ENCODE data around the gene LRMDA. TPM values are rescaled to one million over a fixed set of nuclear protein-coding genes. Genes with fewer than 3 reads are reported as not detected.

The LRMDA gene
- total and polyA plus RNA-seq, 10 of the 15 experiments (the other 5 are each of a cell fraction or from before 2014, with no cell fraction given): 0.07 to 0.54 (median 0.29) TPM; not detected in 4

DNA sequence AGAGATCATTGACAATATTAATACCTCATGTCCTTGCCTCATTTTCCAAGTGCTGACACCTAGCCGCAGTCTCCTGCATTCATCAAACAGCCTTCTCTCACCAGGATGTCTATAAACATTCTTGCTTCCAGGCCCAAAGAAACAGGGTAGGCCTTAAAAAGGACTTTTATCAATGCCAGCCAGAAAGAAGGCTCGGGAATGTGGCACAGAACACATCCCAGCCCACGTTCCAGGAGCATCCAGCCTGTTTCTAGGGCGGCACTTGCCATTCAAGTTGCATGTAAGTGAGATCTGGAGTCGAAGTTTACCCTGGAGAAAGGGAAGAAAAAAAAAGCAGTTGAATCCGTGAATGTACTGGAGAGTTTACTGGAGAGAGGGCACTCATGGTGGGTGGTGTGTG is 1123.1 kb downstream of the LRMDA start:
- H3K4me3 ChIP-seq: no peak overlapping the region
- H3K79me2 ChIP-seq (ENCODE audit: control insufficient read depth, insufficient read depth, low read length): no peaks in the 10 kb centered on the region
- H3K9me3 ChIP-seq (replicated peaks; ENCODE audit: control insufficient read depth, insufficient read depth, low read length): no peaks in the 10 kb centered on the region
- DNase-seq (ENCODE audit: low read depth, low spot score): no peak
- WGBS (ENCODE audit: insufficient coverage, insufficient replicate concordance, low lambda C conversion rate, missing lambda C conversion rate): 20% methylated on average over 6 of the region's 6 CpGs
- intact Hi-C loops (cut with micrococcal nuclease; ENCODE audit: unreplicated experiment) (no loop called here), in situ Hi-C loops (cut with MboI) (no loop called here)
- no peak overlapping the region for H3K9ac ChIP-seq (ENCODE audit: control insufficient read depth, insufficient read depth, low read length)
- ChIA-PET POLR2A (no interaction called here), RAD21 (ENCODE audit: unreplicated experiment) (no interaction called here), SMC1A (ENCODE audit: uncharacterized antibody, unreplicated experiment) (interaction anchor here (1.3 kb wide), 1 partner anchor 8 kb away, joined by 4 read pairs; no protein-coding TSS in a partner anchor), CTCF (interaction anchor here (0.5 kb wide), 1 partner anchor 435 kb away, joined by 4 read pairs; no protein-coding TSS in a partner anchor)
- ATAC-seq: no peak
- H3K27me3 ChIP-seq (replicated peaks in 1 of 2; ENCODE audit: control insufficient read depth in 2 of 2, insufficient read depth in 2 of 2, low read length in 1 of 2): no peaks in the 10 kb centered on the region
- BruUV-seq (replicated peaks): no TSS peak
- H4K20me1 ChIP-seq (ENCODE audit: control insufficient read depth, insufficient read depth): no peaks in the 10 kb centered on the region
- H3K4me1 ChIP-seq (ENCODE audit: control insufficient read depth, insufficient read depth, low read length): no peaks in the 10 kb centered on the region
- no peak for FAIRE-seq
- no peak overlapping the region for H3K4me2 ChIP-seq (ENCODE audit: control insufficient read depth, insufficient read depth)
- no peak overlapping the region for H3K27ac ChIP-seq (ENCODE audit: control insufficient read depth, insufficient read depth)
- H2AFZ ChIP-seq (ENCODE audit: control insufficient read depth, low read depth, low read length): no peak overlapping the region
- no peaks in the 10 kb centered on the region for H3K36me3 ChIP-seq (ENCODE audit: control insufficient read depth in 2 of 2, insufficient read depth in 2 of 2, low read length in 1 of 2)
- TF ChIP-seq NRF1 (conservative IDR thresholded peaks at IDR 0.05; ENCODE audit: low read depth, low read length): no peak
- no peak for TF ChIP-seq PRDM15 (CRISPR knock-in tag; IDR thresholded peaks at IDR 0.05)
- no peak for TF ChIP-seq TARDBP (IDR thresholded peaks at IDR 0.05; ENCODE audit: borderline replicate concordance)
- no peak for TF ChIP-seq WRNIP1 (IDR thresholded peaks at IDR 0.05; ENCODE audit: borderline replicate concordance, low read depth, low read length)
- no peak for TF ChIP-seq POLR2AphosphoS5 (IDR thresholded peaks at IDR 0.05; ENCODE audit: low read length)
- no peak for TF ChIP-seq SIN3A (IDR thresholded peaks at IDR 0.05; ENCODE audit: low read depth, low read length)
- TF ChIP-seq USF1 (IDR thresholded peaks at IDR 0.05; ENCODE audit: borderline replicate concordance, extremely low read length, insufficient read depth, low read depth, low read length): no peak

Data from GM12878 (cell line).